Smooth muscle cell (in vitro differentiated cells): ENCODE measurements around the gene ADAMTS15. TPM values are rescaled to one million over a fixed set of nuclear protein-coding genes. Genes with fewer than 3 reads are reported as not detected.

Experiments used
- DNase-seq: peaks from one replicate; lab custom pipeline; 2025; ENCODE audit not compliant: unreplicated experiment; lab: John Stamatoyannopoulos, UW
- H2AFZ ChIP-seq: fragments of 200-600 bp; sonication (generic); 2 replicates; pipeline ENCODE4 v1.6.0; 2016; ENCODE audit warnings: antibody characterized with exemption, low read depth, mild to moderate bottlenecking
- H3F3A ChIP-seq: fragments of 200-600 bp; sonication (generic); 2 replicates; pipeline ENCODE4 v1.6.0; 2017; ENCODE audit warnings: antibody characterized with exemption, low read depth
- H3K27ac ChIP-seq: fragments of 200-600 bp; sonication (generic); 2 replicates; pipeline ENCODE4 v1.5.1; 2016; ENCODE audit warnings: low read depth, mild to moderate bottlenecking
- H3K27me3 ChIP-seq: fragments of 200-600 bp; sonication (generic); 2 replicates; pipeline ENCODE4 v1.6.1; 2016; ENCODE audit warnings: low read depth, mild to moderate bottlenecking
- H3K36me3 ChIP-seq: fragments of 200-600 bp; sonication (generic); 2 replicates; pipeline ENCODE4 v1.5.1; 2016; ENCODE audit warnings: low read depth
- H3K4me1 ChIP-seq: fragments of 200-600 bp; sonication (generic); 2 replicates; pipeline ENCODE4 v1.5.1; 2016; ENCODE audit warnings: low read depth
- H3K4me2 ChIP-seq: fragments of 200-600 bp; sonication (generic); 2 replicates; pipeline ENCODE4 v1.6.0; 2016; ENCODE audit warnings: mild to moderate bottlenecking
- H3K4me3 ChIP-seq: fragments of 200-600 bp; sonication (generic); 2 replicates; pipeline ENCODE4 v1.5.1; 2016; ENCODE audit warnings: mild to moderate bottlenecking
- H3K79me2 ChIP-seq: fragments of 200-600 bp; sonication (generic); 2 replicates; pipeline ENCODE4 v1.6.0; 2016; ENCODE audit warnings: low read depth, mild to moderate bottlenecking
- H3K9ac ChIP-seq: fragments of 200-600 bp; sonication (generic); 2 replicates; pipeline ENCODE4 v1.6.0; 2016; ENCODE audit warnings: low read depth
- H3K9me3 ChIP-seq: fragments of 200-600 bp; sonication (generic); replicated peaks from 2 replicates; pipeline ENCODE4 v1.5.1; 2016; ENCODE audit warnings: low read depth
- H4K20me1 ChIP-seq: fragments of 200-600 bp; sonication (generic); 2 replicates; pipeline ENCODE4 v1.6.0; 2016; ENCODE audit warnings: low read depth
- CTCF ChIP-seq: fragments of 200-600 bp; sonication (generic); IDR thresholded peaks from 2 replicates; pipeline ENCODE4 v1.5.1; 2017; ENCODE audit warnings: borderline replicate concordance, mild to moderate bottlenecking, antibody characterized with exemption; ENCODE audit not compliant: insufficient read depth, poor library complexity, severe bottlenecking
- WGBS: methylation state at CpG from one replicate; pipeline ENCODE4 v1.1.7; 2016; ENCODE audit warnings: low lambda C conversion rate; 5-methylcytosine and 5-hydroxymethylcytosine counted together
- polyA plus RNA-seq: library from polyadenylated mRNA; unstranded; fragments of >200 nt; fragmentation: Nextera tagmentation; extraction: Ambion mirVana; gene quantifications from 2 replicates; pipeline ENCODE4 v1.2.1, GENCODE V29; 2016
- total RNA-seq: library from RNA; depleted of rRNA; stranded (reverse); fragments of >200 nt; gene quantifications from 2 replicates; pipeline ENCODE4 v1.2.3, GENCODE V29; 2014

ADAMTS15 gene
- total and polyA plus RNA-seq, 2 experiments from 2014 or later, result 1.4 to 3.4 TPM

GRCh38 chr11:130452940-130453339 is 4.5 kb downstream of the ADAMTS15 start:
- no peak for TF ChIP-seq CTCF
- Histone ChIP-seq H3K27me3 (peaks cover 9% of the 10 kb centered on the region), H3K36me3 (no peaks in the 10 kb centered on the region), H3F3A (no peaks in the 10 kb centered on the region), H3K27ac (no peak overlapping the region), H3K79me2 (peaks cover 7% of the 10 kb centered on the region), H3K4me3 (no peak overlapping the region), H3K9me3 (no peaks in the 10 kb centered on the region), H3K9ac (no peak overlapping the region), H3K4me2 (no peak overlapping the region), H3K4me1 (peaks cover 10% of the 10 kb centered on the region), H2AFZ (no peak overlapping the region), H4K20me1 (no peaks in the 10 kb centered on the region)
- whole genome bisulfite sequencing, result 85% methylated on average over 6 of the region's 6 CpGs
- no peak for DNase-seq

- peaks cover 7% of the 10 kb centered on the region for H3K79me2 ChIP-seq
Observed at GRCh38 chr11:130454491-130455252, 6.2 kb downstream of the ADAMTS15 start.

GRCh38 chr11:130455483-130456127 is 7.2 kb downstream of the ADAMTS15 start:
- H3K4me1 ChIP-seq, result no peaks in the 10 kb centered on the region

More at GRCh38 chr11:130454491-130455252, 6.2 kb downstream of the ADAMTS15 start:
- no peak overlapping the region for H3K4me3 ChIP-seq
- H3K9ac ChIP-seq, result no peak overlapping the region
- peaks cover 4% of the 10 kb centered on the region for H3K27me3 ChIP-seq
- no peaks in the 10 kb centered on the region for H3F3A ChIP-seq
- H3K9me3 ChIP-seq, result no peaks in the 10 kb centered on the region
- no peak for DNase-seq
- no peaks in the 10 kb centered on the region for H3K36me3 ChIP-seq
- peaks cover 2% of the 10 kb centered on the region for H3K4me1 ChIP-seq
- H2AFZ ChIP-seq, result no peak overlapping the region
- H3K4me2 ChIP-seq, result no peak overlapping the region
- no peaks in the 10 kb centered on the region for H4K20me1 ChIP-seq
- WGBS, result 59% methylated on average over 12 of the region's 12 CpGs
- TF ChIP-seq CTCF, result no peak
- H3K27ac ChIP-seq, result no peak overlapping the region

More at GRCh38 chr11:130455483-130456127, 7.2 kb downstream of the ADAMTS15 start:
- TF ChIP-seq CTCF, result no peak
- Histone ChIP-seq H3K9ac (no peak overlapping the region), H3K4me3 (no peak overlapping the region), H3K79me2 (peaks cover 7% of the 10 kb centered on the region), H3K9me3 (no peaks in the 10 kb centered on the region), H3K27me3 (no peaks in the 10 kb centered on the region), H2AFZ (no peak overlapping the region), H3K36me3 (no peaks in the 10 kb centered on the region), H3K27ac (no peak overlapping the region), H4K20me1 (no peaks in the 10 kb centered on the region), H3K4me2 (no peak overlapping the region), H3F3A (no peaks in the 10 kb centered on the region)
- no peak for DNase-seq
- 94% methylated on average over 11 of the region's 15 CpGs for WGBS
